ES-I3 (cell line): Measurements from ENCODE around the gene CRYGC.

Source experiments
- H3K36me3 ChIP-seq: 2 replicates; pipeline ENCODE4 v1.6.1; 2013; ENCODE audit warnings: mild to moderate bottlenecking, low read length, control low read depth, moderate library complexity; ENCODE audit not compliant: insufficient read depth
- H3K4me1 ChIP-seq: 2 replicates; pipeline ENCODE4 v1.6.1; 2013; ENCODE audit warnings: mild to moderate bottlenecking, control low read depth, low read length; ENCODE audit not compliant: insufficient read depth
- H3K9ac ChIP-seq: 2 replicates; pipeline ENCODE4 v1.6.1; 2013; ENCODE audit warnings: low read depth, mild to moderate bottlenecking, low read length, moderate library complexity
- H3K9me3 ChIP-seq: 2 replicates; pipeline ENCODE4 v1.6.1; 2013; ENCODE audit warnings: mild to moderate bottlenecking, low read length, moderate library complexity; ENCODE audit not compliant: control insufficient read depth, insufficient read depth

The CRYGC gene

GRCh38 chr2:208093128-208093527, 36.5 kb downstream of the CRYGC start:
- Histone ChIP-seq H3K9ac (no peak overlapping the region), H3K36me3 (no peaks in the 10 kb centered on the region), H3K9me3 (no peaks in the 10 kb centered on the region), H3K4me1 (no peaks in the 10 kb centered on the region)

GRCh38 chr2:208092093-208092832, 37.4 kb downstream of the CRYGC start:
- Histone ChIP-seq H3K9ac (no peak overlapping the region), H3K9me3 (no peaks in the 10 kb centered on the region), H3K36me3 (no peaks in the 10 kb centered on the region), H3K4me1 (no peaks in the 10 kb centered on the region)

- Histone ChIP-seq H3K9ac (no peak overlapping the region), H3K4me1 (no peaks in the 10 kb centered on the region), H3K9me3 (no peaks in the 10 kb centered on the region), H3K36me3 (no peaks in the 10 kb centered on the region)
Measured at GRCh38 chr2:208090420-208090819, 39.2 kb downstream of the CRYGC start.

GRCh38 chr2:208086029-208086428, 43.6 kb downstream of the CRYGC start:
- Histone ChIP-seq H3K9ac (no peak overlapping the region), H3K9me3 (peaks cover 7% of the 10 kb centered on the region; the same call in 1 of the 2 replicates), H3K4me1 (no peaks in the 10 kb centered on the region), H3K36me3 (no peaks in the 10 kb centered on the region)

- Histone ChIP-seq H3K9me3 (peaks cover 7% of the 10 kb centered on the region; the same call in 1 of the 2 replicates), H3K4me1 (no peaks in the 10 kb centered on the region), H3K36me3 (no peaks in the 10 kb centered on the region), H3K9ac (no peak overlapping the region)
Measured at GRCh38 chr2:208083807-208084206, 45.8 kb downstream of the CRYGC start.
